ENCODE data around the gene HNRNPAB.
"Not testable (repeated sequence)": the region's sequence is repeated elsewhere in the genome, so short reads cannot be mapped to it uniquely, and the experiment has no call there.

The HNRNPAB gene

GRCh38 chr5:178247481-178248456 is 43.4 kb downstream of the HNRNPAB start:
- DNase-seq, result no peak

GRCh38 chr5:178248750-178249149 is 44.4 kb downstream of the HNRNPAB start:
- DNase-seq, result no peak

- DNase-seq, result no peak
Observed at GRCh38 chr5:178249191-178249989, 45.1 kb downstream of the HNRNPAB start.

GRCh38 chr5:178250263-178250662 is 45.9 kb downstream of the HNRNPAB start:
- DNase-seq, result no peak

GRCh38 chr5:178252258-178252657 is 47.9 kb downstream of the HNRNPAB start:
- no peak for DNase-seq

- DNase-seq, result not testable (repeated sequence)
Observed at GRCh38 chr5:178253632-178254031, 49.3 kb downstream of the HNRNPAB start.

- DNase-seq, result no peak
Observed at GRCh38 chr5:178256746-178257145, 52.4 kb downstream of the HNRNPAB start.

GRCh38 chr5:178257650-178258049 is 53.3 kb downstream of the HNRNPAB start:
- DNase-seq, result no peak

- DNase-seq, result no peak
Observed at GRCh38 chr5:178259623-178260536, 55.5 kb downstream of the HNRNPAB start.

Data from activated CD4-positive, alpha-beta T cell treated with anti-CD3 and anti-CD28 coated beads, Interleukin-2, amount 50 U/mL, for 4 hours (primary cell).